Measurements from ENCODE around the gene SNCAIP. TPM values are rescaled to one million over a fixed set of nuclear protein-coding genes. Genes with fewer than 3 reads are reported as not detected.

SNCAIP gene
- total RNA-seq, 1 donor from 2014 or later = 4.4 TPM

- ATAC-seq (no peak), DNase-seq (no peak)
- no peaks in the 10 kb centered on the region for H3K36me3 ChIP-seq
- intact Hi-C loops (cut with DNase I) = no loop called here
- H3K9me3 ChIP-seq = no peaks in the 10 kb centered on the region
- no peak overlapping the region for H3K27ac ChIP-seq
- no peak for TF ChIP-seq CTCF (IDR thresholded peaks at IDR 0.05)
- no peak overlapping the region for H3K4me3 ChIP-seq
- no peaks in the 10 kb centered on the region for H3K4me1 ChIP-seq
- H3K27me3 ChIP-seq (ENCODE audit: low read depth) = no peaks in the 10 kb centered on the region
Observed at GRCh38 chr5:122424132-122424531, 112.1 kb downstream of the SNCAIP start.

DNA sequence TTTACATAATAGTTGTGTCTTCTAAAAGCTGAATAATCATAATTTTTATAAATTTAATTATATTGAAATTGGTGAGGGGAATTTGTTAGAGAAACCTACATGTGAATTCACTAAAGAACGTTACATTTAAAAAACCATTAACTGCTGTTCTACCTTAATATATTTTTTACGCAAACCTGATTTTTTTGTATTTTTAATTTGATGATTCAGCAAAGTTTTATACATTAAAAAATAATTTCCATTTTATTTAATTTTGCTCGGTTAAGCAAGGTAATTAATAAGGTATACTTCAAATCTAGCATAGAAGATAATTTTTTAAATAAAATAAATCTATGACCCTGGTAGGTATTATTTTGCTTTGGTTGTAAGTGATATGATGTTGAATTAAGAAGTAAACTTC is 114.3 kb downstream of the SNCAIP start:
- ATAC-seq (no peak), DNase-seq (no peak)
- no peaks in the 10 kb centered on the region for H3K27me3 ChIP-seq (ENCODE audit: low read depth)
- no peaks in the 10 kb centered on the region for H3K9me3 ChIP-seq
- H3K27ac ChIP-seq = no peak overlapping the region
- no peaks in the 10 kb centered on the region for H3K36me3 ChIP-seq
- H3K4me3 ChIP-seq = no peak overlapping the region
- no peak for TF ChIP-seq CTCF (IDR thresholded peaks at IDR 0.05)
- intact Hi-C loops (cut with DNase I) = no loop called here
- no peaks in the 10 kb centered on the region for H3K4me1 ChIP-seq

- Histone ChIP-seq H3K4me3 (no peak overlapping the region), H3K4me1 (no peaks in the 10 kb centered on the region), H3K27ac (no peak overlapping the region), H3K9me3 (no peaks in the 10 kb centered on the region), H3K27me3 (ENCODE audit: low read depth) (no peaks in the 10 kb centered on the region), H3K36me3 (no peaks in the 10 kb centered on the region)
- DNase-seq (no peak), ATAC-seq (no peak)
- intact Hi-C loops (cut with DNase I) = no loop called here
- no peak for TF ChIP-seq CTCF (IDR thresholded peaks at IDR 0.05)
Observed at GRCh38 chr5:122427621-122428020, 115.6 kb downstream of the SNCAIP start.

DNA sequence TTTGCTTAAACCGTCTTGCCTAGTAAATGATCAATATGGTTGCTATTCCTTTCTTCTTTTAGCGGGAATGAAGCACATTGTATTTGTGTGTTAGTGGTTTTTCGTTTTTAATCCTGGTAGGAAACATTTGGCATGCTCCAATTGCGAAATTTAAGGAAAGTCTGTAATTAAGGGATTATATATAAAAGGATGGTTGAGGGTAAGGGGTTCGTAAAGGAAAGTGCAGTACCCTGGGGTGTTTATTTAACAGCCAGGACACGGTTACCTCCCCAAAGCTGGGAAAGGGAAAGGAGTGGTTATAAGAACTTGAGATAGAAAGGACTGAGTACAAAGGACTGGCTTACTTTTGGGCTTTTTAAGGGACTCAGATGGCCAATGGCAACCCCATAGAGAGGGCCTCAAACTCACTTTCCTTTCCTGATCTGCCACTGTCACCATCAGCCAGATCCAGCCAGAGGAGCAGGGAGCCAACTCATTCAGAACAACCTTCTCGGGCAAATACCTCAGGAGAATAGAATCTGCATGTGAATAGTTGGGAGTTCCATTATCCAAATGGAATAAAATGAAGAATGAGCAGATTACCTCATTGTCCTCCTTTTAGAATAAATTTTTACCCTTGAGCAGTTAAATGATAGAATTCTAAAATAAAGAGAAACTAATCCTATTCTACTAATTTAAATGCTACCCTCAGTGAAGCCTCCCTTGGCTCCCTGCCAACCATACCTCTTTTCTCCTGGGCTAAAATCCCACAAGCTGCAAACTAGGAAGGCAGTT is 117.7 kb downstream of the SNCAIP start:
- Histone ChIP-seq H3K27me3 (ENCODE audit: low read depth) (no peaks in the 10 kb centered on the region), H3K36me3 (no peaks in the 10 kb centered on the region), H3K9me3 (no peaks in the 10 kb centered on the region), H3K27ac (no peak overlapping the region), H3K4me3 (no peak overlapping the region), H3K4me1 (no peaks in the 10 kb centered on the region)
- DNase-seq (no peak), ATAC-seq (no peak)
- no peak for TF ChIP-seq CTCF (IDR thresholded peaks at IDR 0.05)
- intact Hi-C loops (cut with DNase I) = no loop called here

- H3K27ac ChIP-seq = no peak overlapping the region
- DNase-seq = no peak
- no peak for TF ChIP-seq CTCF (IDR thresholded peaks at IDR 0.05)
- no peaks in the 10 kb centered on the region for H3K27me3 ChIP-seq (ENCODE audit: low read depth)
- no peak overlapping the region for H3K4me3 ChIP-seq
- intact Hi-C loops (cut with DNase I) = no loop called here
- no peak for ATAC-seq
- H3K36me3 ChIP-seq = no peaks in the 10 kb centered on the region
- no peaks in the 10 kb centered on the region for H3K9me3 ChIP-seq
- no peaks in the 10 kb centered on the region for H3K4me1 ChIP-seq
Observed at GRCh38 chr5:122430319-122430586, 118.2 kb downstream of the SNCAIP start.

All from lower lobe of right lung (tissue), 2 donors.